Smooth muscle cell (in vitro differentiated cells): Measurements from ENCODE around the gene PIGQ. TPM values are rescaled to one million over a fixed set of nuclear protein-coding genes. Genes with fewer than 3 reads are reported as not detected.

Experiments
- DNase-seq: peaks from one replicate; lab custom pipeline; 2025; ENCODE audit not compliant: unreplicated experiment; lab: John Stamatoyannopoulos, UW
- H2AFZ ChIP-seq: fragments of 200-600 bp; sonication (generic); 2 replicates; pipeline ENCODE4 v1.6.0; 2016; ENCODE audit warnings: antibody characterized with exemption, low read depth, mild to moderate bottlenecking
- H3F3A ChIP-seq: fragments of 200-600 bp; sonication (generic); 2 replicates; pipeline ENCODE4 v1.6.0; 2017; ENCODE audit warnings: antibody characterized with exemption, low read depth
- H3K27ac ChIP-seq: fragments of 200-600 bp; sonication (generic); 2 replicates; pipeline ENCODE4 v1.5.1; 2016; ENCODE audit warnings: low read depth, mild to moderate bottlenecking
- H3K27me3 ChIP-seq: fragments of 200-600 bp; sonication (generic); 2 replicates; pipeline ENCODE4 v1.6.1; 2016; ENCODE audit warnings: low read depth, mild to moderate bottlenecking
- H3K36me3 ChIP-seq: fragments of 200-600 bp; sonication (generic); 2 replicates; pipeline ENCODE4 v1.5.1; 2016; ENCODE audit warnings: low read depth
- H3K4me1 ChIP-seq: fragments of 200-600 bp; sonication (generic); 2 replicates; pipeline ENCODE4 v1.5.1; 2016; ENCODE audit warnings: low read depth
- H3K4me2 ChIP-seq: fragments of 200-600 bp; sonication (generic); 2 replicates; pipeline ENCODE4 v1.6.0; 2016; ENCODE audit warnings: mild to moderate bottlenecking
- H3K4me3 ChIP-seq: fragments of 200-600 bp; sonication (generic); 2 replicates; pipeline ENCODE4 v1.5.1; 2016; ENCODE audit warnings: mild to moderate bottlenecking
- H3K79me2 ChIP-seq: fragments of 200-600 bp; sonication (generic); 2 replicates; pipeline ENCODE4 v1.6.0; 2016; ENCODE audit warnings: low read depth, mild to moderate bottlenecking
- H3K9ac ChIP-seq: fragments of 200-600 bp; sonication (generic); 2 replicates; pipeline ENCODE4 v1.6.0; 2016; ENCODE audit warnings: low read depth
- H3K9me3 ChIP-seq: fragments of 200-600 bp; sonication (generic); replicated peaks from 2 replicates; pipeline ENCODE4 v1.5.1; 2016; ENCODE audit warnings: low read depth
- H4K20me1 ChIP-seq: fragments of 200-600 bp; sonication (generic); 2 replicates; pipeline ENCODE4 v1.6.0; 2016; ENCODE audit warnings: low read depth
- WGBS: methylation state at CpG from one replicate; pipeline ENCODE4 v1.1.7; 2016; ENCODE audit warnings: low lambda C conversion rate; 5-methylcytosine and 5-hydroxymethylcytosine counted together
- polyA plus RNA-seq: library from polyadenylated mRNA; unstranded; fragments of >200 nt; fragmentation: Nextera tagmentation; extraction: Ambion mirVana; gene quantifications from 2 replicates; pipeline ENCODE4 v1.2.1, GENCODE V29; 2016
- total RNA-seq: library from RNA; depleted of rRNA; stranded (reverse); fragments of >200 nt; gene quantifications from 2 replicates; pipeline ENCODE4 v1.2.3, GENCODE V29; 2014
- TF ChIP-seq, protein P1 (sequence below): fragments of 200-600 bp; sonication (generic); IDR thresholded peaks from 2 replicates; pipeline ENCODE4 v1.5.1; 2017; ENCODE audit warnings: borderline replicate concordance, mild to moderate bottlenecking, antibody characterized with exemption; ENCODE audit not compliant: insufficient read depth, poor library complexity, severe bottlenecking

Gene PIGQ
- total and polyA plus RNA-seq, 2 experiments from 2014 or later, result 21.0 to 45.7 TPM

DNA sequence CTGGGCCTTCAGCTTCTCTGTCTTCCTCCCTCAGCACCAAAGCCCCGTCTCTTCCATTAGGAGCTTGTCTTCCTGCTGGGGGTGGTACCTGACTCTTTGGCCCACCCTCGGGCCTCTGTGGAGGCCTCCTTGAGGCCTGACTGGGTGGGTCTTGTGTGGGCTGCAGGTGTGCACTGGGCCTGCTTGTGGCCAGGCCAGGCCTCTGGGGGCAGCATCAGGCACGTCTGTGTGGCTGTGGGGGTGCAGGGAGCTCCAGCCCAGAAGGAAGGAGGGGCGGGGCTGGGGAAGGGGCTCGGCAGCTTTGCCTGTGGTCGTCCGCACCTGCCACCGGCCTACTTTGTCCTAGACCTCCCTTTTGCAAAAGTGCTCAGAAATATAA is 7.0 kb downstream of the PIGQ start:
- Histone ChIP-seq H3K4me3 (no peak overlapping the region), H3K27ac (no peak overlapping the region), H4K20me1 (peaks cover 14% of the 10 kb centered on the region), H3K9ac (no peak overlapping the region), H3K4me2 (no peak overlapping the region), H3K79me2 (peaks cover under 1% of the 10 kb centered on the region), H3F3A (no peaks in the 10 kb centered on the region), H3K36me3 (no peaks in the 10 kb centered on the region), H3K4me1 (no peaks in the 10 kb centered on the region), H2AFZ (no peak overlapping the region), H3K27me3 (no peaks in the 10 kb centered on the region), H3K9me3 (no peaks in the 10 kb centered on the region)
- TF ChIP-seq, protein P1, sequence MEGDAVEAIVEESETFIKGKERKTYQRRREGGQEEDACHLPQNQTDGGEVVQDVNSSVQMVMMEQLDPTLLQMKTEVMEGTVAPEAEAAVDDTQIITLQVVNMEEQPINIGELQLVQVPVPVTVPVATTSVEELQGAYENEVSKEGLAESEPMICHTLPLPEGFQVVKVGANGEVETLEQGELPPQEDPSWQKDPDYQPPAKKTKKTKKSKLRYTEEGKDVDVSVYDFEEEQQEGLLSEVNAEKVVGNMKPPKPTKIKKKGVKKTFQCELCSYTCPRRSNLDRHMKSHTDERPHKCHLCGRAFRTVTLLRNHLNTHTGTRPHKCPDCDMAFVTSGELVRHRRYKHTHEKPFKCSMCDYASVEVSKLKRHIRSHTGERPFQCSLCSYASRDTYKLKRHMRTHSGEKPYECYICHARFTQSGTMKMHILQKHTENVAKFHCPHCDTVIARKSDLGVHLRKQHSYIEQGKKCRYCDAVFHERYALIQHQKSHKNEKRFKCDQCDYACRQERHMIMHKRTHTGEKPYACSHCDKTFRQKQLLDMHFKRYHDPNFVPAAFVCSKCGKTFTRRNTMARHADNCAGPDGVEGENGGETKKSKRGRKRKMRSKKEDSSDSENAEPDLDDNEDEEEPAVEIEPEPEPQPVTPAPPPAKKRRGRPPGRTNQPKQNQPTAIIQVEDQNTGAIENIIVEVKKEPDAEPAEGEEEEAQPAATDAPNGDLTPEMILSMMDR, result no peak
- no peak for DNase-seq
- 83% methylated on average over 8 of the region's 8 CpGs for WGBS

- 96% methylated on average over 13 of the region's 13 CpGs for WGBS
- TF ChIP-seq, protein P1, result no peak
- peaks cover 10% of the 10 kb centered on the region for H4K20me1 ChIP-seq
Observed at GRCh38 chr16:577796-578195, 8.0 kb downstream of the PIGQ start.

DNA sequence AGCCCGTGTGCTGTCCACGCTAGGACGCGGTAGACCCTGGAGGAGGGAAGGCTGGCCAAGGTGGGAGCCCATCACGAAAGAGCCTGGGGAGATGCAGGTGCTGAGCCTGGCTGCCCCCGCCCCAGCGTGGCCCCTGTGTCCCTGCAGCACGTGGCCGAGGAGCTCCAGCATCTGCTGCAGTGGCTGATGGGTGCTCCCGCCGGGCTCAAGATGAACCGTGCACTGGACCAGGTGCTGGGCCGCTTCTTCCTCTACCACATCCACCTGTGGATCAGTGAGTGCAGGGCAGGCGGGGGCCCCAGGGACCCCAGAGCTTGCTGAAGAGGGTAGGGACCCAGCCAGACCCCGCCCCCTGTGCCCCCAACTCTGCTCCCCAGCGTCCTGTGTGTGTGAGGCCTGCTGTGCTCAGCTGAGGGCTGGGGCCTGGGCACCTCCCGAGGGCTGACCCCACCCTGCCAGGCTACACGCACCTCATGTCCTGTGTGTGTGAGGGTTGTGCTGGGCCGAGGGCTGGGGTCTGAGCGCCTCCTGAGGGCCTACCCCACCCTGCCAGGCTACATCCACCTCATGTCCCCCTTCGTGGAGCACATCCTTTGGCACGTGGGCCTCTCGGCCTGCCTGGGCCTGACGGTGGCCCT is 8.6 kb downstream of the PIGQ start:
- no peak overlapping the region for H3K27ac ChIP-seq
- WGBS, result 92% methylated on average over 21 of the region's 24 CpGs
- H3K4me3 ChIP-seq, result no peak overlapping the region
- no peak overlapping the region for H2AFZ ChIP-seq
- TF ChIP-seq, protein P1, result no peak
- no peaks in the 10 kb centered on the region for H3F3A ChIP-seq
- no peaks in the 10 kb centered on the region for H3K79me2 ChIP-seq
- no peak for DNase-seq
- H3K36me3 ChIP-seq, result no peaks in the 10 kb centered on the region
- peak overlapping the region; percentile 76 for H3K4me2 ChIP-seq
- H3K4me1 ChIP-seq, result no peaks in the 10 kb centered on the region
- H4K20me1 ChIP-seq, result peaks cover 5% of the 10 kb centered on the region
- H3K9me3 ChIP-seq, result no peaks in the 10 kb centered on the region
- H3K27me3 ChIP-seq, result no peaks in the 10 kb centered on the region
- H3K9ac ChIP-seq, result no peak overlapping the region

More at GRCh38 chr16:577796-578195, 8.0 kb downstream of the PIGQ start:
- no peak overlapping the region for H2AFZ ChIP-seq
- no peaks in the 10 kb centered on the region for H3K36me3 ChIP-seq
- no peaks in the 10 kb centered on the region for H3F3A ChIP-seq
- H3K9ac ChIP-seq, result no peak overlapping the region
- DNase-seq, result no peak
- H3K4me1 ChIP-seq, result no peaks in the 10 kb centered on the region
- no peaks in the 10 kb centered on the region for H3K9me3 ChIP-seq
- H3K4me2 ChIP-seq, result no peak overlapping the region
- no peak overlapping the region for H3K4me3 ChIP-seq
- H3K79me2 ChIP-seq, result no peaks in the 10 kb centered on the region
- H3K27me3 ChIP-seq, result no peaks in the 10 kb centered on the region
- H3K27ac ChIP-seq, result no peak overlapping the region

GRCh38 chr16:578870-579405 is 9.2 kb downstream of the PIGQ start:
- no peak overlapping the region for H3K27ac ChIP-seq
- no peaks in the 10 kb centered on the region for H3K4me1 ChIP-seq
- no peaks in the 10 kb centered on the region for H3K27me3 ChIP-seq
- 17% methylated on average over 33 of the region's 34 CpGs for WGBS
- H3K4me2 ChIP-seq, result peak overlapping the region; percentile 76
- no peaks in the 10 kb centered on the region for H3F3A ChIP-seq
- H3K9ac ChIP-seq, result no peak overlapping the region
- peak; percentile 38 for DNase-seq
- no peaks in the 10 kb centered on the region for H3K79me2 ChIP-seq
- H3K4me3 ChIP-seq, result no peak overlapping the region
- H3K36me3 ChIP-seq, result no peaks in the 10 kb centered on the region
- H3K9me3 ChIP-seq, result no peaks in the 10 kb centered on the region
- TF ChIP-seq, protein P1, result peak; percentile 83
- no peaks in the 10 kb centered on the region for H4K20me1 ChIP-seq
- H2AFZ ChIP-seq, result no peak overlapping the region
